ENCODE measurements around the gene EBF3.

DNA sequence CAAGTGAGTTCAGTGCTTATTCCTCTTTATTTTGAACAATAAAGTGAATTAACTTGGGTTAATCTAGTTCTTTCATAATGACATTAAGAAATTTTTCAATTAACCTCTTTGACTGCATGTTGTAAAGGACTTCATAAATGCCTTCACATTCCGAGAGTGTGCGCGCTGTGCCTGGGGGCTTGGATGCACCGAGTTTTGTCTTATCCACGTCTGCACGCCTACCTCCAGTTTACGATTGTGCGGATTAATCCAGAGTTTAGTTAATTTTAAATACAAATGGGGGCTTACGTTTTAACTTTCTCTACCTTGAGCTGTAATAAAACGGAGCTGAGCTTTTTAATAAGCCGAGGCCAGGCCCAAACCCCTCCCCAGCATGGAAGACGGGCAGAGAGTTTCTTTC, 120.4 kb downstream of the EBF3 start:
- TF ChIP-seq CTCF (IDR thresholded peaks at IDR 0.05; ENCODE audit: insufficient read depth, low read depth, low read length) = no peak
- no peak for TF ChIP-seq EZH2 (IDR thresholded peaks at IDR 0.05; ENCODE audit: insufficient read depth, low read length)

All from astrocyte (in vitro differentiated cells and primary cell).